Mesodermal cell (in vitro differentiated cells): ENCODE measurements around the gene MCF2L.

Source experiments
- H3K27ac ChIP-seq: 2 replicates; pipeline ENCODE4 v1.7.0; 2013; ENCODE audit warnings: mild to moderate bottlenecking, low read depth, low read length, moderate library complexity; ENCODE audit not compliant: severe bottlenecking
- H3K36me3 ChIP-seq: 2 replicates; pipeline ENCODE4 v1.7.1; 2013; ENCODE audit warnings: mild to moderate bottlenecking, low read length, moderate library complexity; ENCODE audit not compliant: control insufficient read depth, insufficient read depth
- H3K4me1 ChIP-seq: one replicate; pipeline ENCODE4 v1.7.1; 2013; ENCODE audit warnings: mild to moderate bottlenecking, low read length; ENCODE audit not compliant: insufficient read depth, control insufficient read depth, poor library complexity, severe bottlenecking
- H3K4me3 ChIP-seq: 2 replicates; pipeline ENCODE4 v1.7.0; 2013; ENCODE audit warnings: low read length, control low read depth, mild to moderate bottlenecking; ENCODE audit not compliant: insufficient read depth, poor library complexity, severe bottlenecking; ENCODE audit errors: extremely low read depth
- H3K9me3 ChIP-seq: 2 replicates; pipeline ENCODE4 v1.7.1; 2013; ENCODE audit warnings: mild to moderate bottlenecking, low read length, moderate library complexity; ENCODE audit not compliant: control insufficient read depth
- WGBS, 2 experiments: methylation state at CpG; one replicate each; pipeline ENCODE4 v1.1.5; 2013; ENCODE audit warnings: missing lambda C conversion rate in 2 of 2; ENCODE audit not compliant: insufficient coverage in 2 of 2; 5-methylcytosine and 5-hydroxymethylcytosine counted together

MCF2L gene

GRCh38 chr13:113144255-113144629, 175.2 kb downstream of the MCF2L start:
- H3K9me3 ChIP-seq, result no peaks in the 10 kb centered on the region
- H3K36me3 ChIP-seq, result no peaks in the 10 kb centered on the region
- no peaks in the 10 kb centered on the region for H3K4me1 ChIP-seq
- H3K27ac ChIP-seq, result no peak overlapping the region
- WGBS, 2 experiments, result 63 to 92% methylated on average over 1 to 7 of the region's 12 CpGs
- H3K4me3 ChIP-seq, result no peak overlapping the region

GRCh38 chr13:113145496-113145895, 176.5 kb downstream of the MCF2L start:
- no peak overlapping the region for H3K27ac ChIP-seq
- H3K4me3 ChIP-seq, result no peak overlapping the region
- H3K4me1 ChIP-seq, result no peaks in the 10 kb centered on the region
- 96 to 100% methylated on average over 5 to 8 of the region's 12 CpGs for WGBS, 2 experiments
- H3K36me3 ChIP-seq, result no peaks in the 10 kb centered on the region
- no peaks in the 10 kb centered on the region for H3K9me3 ChIP-seq

DNA sequence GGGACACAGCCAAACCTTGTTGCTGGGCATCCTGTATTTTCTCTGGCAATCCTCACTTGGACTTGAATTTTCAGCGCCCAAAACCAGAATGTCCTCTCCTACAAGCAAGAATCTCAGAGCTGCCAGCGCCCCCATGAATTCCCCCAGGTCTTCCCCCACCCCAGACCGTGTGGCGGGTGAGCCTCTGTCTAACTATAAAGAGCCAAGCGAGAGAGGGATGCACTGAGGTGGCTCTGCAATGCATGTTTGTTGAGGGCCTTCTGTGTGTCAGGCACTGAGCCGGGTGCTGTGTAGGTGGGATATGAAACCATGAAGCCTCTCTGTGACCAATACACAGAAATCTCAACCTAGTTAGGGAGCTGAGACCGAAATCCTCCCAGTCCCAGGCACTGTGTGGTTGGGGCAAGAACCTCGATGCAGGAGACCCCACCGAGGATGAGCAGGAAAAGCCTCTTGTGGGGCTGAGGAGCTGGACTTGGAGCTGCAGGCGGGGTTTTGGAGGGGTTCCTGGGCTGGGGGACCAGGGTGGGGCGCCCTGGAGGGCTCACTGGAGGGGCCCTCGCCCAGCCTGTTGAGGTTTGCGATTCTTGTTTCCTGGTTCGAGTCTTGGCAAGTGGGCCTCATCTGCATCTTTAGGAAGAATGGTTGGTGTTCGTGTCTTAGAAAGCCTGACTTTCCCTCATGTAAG, 177.0 kb downstream of the MCF2L start:
- no peak overlapping the region for H3K4me3 ChIP-seq
- WGBS, 2 experiments, result 86 to 88% methylated on average over 8 to 10 of the region's 15 CpGs
- no peak overlapping the region for H3K27ac ChIP-seq
- no peaks in the 10 kb centered on the region for H3K4me1 ChIP-seq
- no peaks in the 10 kb centered on the region for H3K9me3 ChIP-seq
- no peaks in the 10 kb centered on the region for H3K36me3 ChIP-seq

GRCh38 chr13:113146750-113147149, 177.7 kb downstream of the MCF2L start:
- H3K27ac ChIP-seq, result no peak overlapping the region
- no peaks in the 10 kb centered on the region for H3K36me3 ChIP-seq
- H3K4me1 ChIP-seq, result no peaks in the 10 kb centered on the region
- WGBS, 2 experiments, result 80 to 92% methylated on average over 9 of the region's 9 CpGs
- H3K9me3 ChIP-seq, result no peaks in the 10 kb centered on the region
- no peak overlapping the region for H3K4me3 ChIP-seq

DNA sequence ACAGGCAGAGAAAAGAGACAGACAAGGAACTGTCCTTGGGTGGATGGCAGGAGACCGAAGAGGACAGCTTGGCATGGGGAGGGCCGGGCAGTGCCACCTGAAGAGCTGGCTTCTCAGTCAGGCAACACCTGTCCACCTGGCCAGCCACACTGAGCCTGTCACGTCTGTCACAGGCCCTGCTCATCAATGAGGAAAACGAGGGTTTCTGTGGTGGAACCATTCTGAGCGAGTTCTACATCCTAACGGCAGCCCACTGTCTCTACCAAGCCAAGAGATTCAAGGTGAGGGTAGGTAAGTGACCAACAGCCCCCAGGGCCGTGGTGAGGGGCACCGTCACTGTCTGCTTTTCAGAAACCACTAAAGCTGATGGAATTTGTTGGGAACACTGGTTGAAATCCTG, 178.2 kb downstream of the MCF2L start:
- Histone ChIP-seq H3K27ac (no peak overlapping the region), H3K36me3 (no peaks in the 10 kb centered on the region), H3K4me3 (no peak overlapping the region), H3K9me3 (no peaks in the 10 kb centered on the region), H3K4me1 (no peaks in the 10 kb centered on the region)
- WGBS, 2 experiments, result 88 to 89% methylated on average over 5 to 7 of the region's 8 CpGs

DNA sequence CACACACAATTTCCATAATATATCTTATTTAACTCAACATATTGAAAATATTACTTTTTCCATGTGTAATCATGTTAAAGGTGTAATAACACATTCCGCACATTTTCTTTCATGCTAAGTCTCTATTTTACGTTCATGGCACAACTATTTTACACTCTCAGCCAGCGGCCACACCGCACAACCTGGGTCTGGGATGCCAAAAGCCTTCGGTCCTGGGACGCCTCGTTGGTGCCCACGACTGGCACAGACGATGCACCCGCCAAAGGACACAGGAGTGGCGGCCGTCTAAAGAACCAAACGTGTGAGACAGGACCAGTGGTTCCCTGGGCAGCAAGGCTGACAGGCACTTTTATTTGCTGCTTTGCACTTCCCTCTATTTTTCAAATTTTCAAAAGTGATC, 179.4 kb downstream of the MCF2L start:
- Histone ChIP-seq H3K36me3 (no peaks in the 10 kb centered on the region), H3K4me1 (no peaks in the 10 kb centered on the region), H3K4me3 (no peak overlapping the region), H3K27ac (no peak overlapping the region), H3K9me3 (no peaks in the 10 kb centered on the region)
- 95 to 96% methylated on average over 11 to 12 of the region's 13 CpGs for WGBS, 2 experiments

DNA sequence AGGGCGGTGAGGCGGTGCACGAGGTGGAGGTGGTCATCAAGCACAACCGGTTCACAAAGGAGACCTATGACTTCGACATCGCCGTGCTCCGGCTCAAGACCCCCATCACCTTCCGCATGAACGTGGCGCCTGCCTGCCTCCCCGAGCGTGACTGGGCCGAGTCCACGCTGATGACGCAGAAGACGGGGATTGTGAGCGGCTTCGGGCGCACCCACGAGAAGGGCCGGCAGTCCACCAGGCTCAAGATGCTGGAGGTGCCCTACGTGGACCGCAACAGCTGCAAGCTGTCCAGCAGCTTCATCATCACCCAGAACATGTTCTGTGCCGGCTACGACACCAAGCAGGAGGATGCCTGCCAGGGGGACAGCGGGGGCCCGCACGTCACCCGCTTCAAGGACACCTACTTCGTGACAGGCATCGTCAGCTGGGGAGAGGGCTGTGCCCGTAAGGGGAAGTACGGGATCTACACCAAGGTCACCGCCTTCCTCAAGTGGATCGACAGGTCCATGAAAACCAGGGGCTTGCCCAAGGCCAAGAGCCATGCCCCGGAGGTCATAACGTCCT, 180.0 kb downstream of the MCF2L start:
- no peaks in the 10 kb centered on the region for H3K36me3 ChIP-seq
- no peaks in the 10 kb centered on the region for H3K4me1 ChIP-seq
- WGBS, 2 experiments, result 95 to 98% methylated on average over 38 of the region's 38 CpGs
- no peaks in the 10 kb centered on the region for H3K9me3 ChIP-seq
- no peak overlapping the region for H3K27ac ChIP-seq
- H3K4me3 ChIP-seq, result no peak overlapping the region
